Mucosa of descending colon (tissue), 3 donors: ENCODE results near the gene CDH12. TPM values are rescaled to one million over a fixed set of nuclear protein-coding genes. Genes with fewer than 3 reads are reported as not detected.

Experiments used
- ATAC-seq: fragments of 200-7000 bp; cut with Tn5 transposase; one replicate; pipeline ENCODE4 v1.9.1; 2020; ENCODE audit warnings: mild to moderate bottlenecking, moderate library complexity
- DNase-seq, 3 donors: peaks; one replicate each; pipeline ENCODE4 v3.0.0-alpha.2; 2020
- H3K36me3 ChIP-seq: fragments of 200-600 bp; one replicate; pipeline ENCODE4 v1.8.0; 2021; ENCODE audit warnings: low read depth, mild to moderate bottlenecking
- H3K4me1 ChIP-seq: fragments of 200-600 bp; one replicate; pipeline ENCODE4 v1.8.0; 2021; ENCODE audit warnings: low read depth, mild to moderate bottlenecking
- H3K4me3 ChIP-seq: fragments of 200-600 bp; one replicate; pipeline ENCODE4 v1.8.0; 2021; ENCODE audit warnings: mild to moderate bottlenecking
- H3K9me3 ChIP-seq: fragments of 200-600 bp; one replicate; pipeline ENCODE4 v1.8.0; 2021; ENCODE audit warnings: mild to moderate bottlenecking
- intact Hi-C, 2 donors: fragments of 100-400 bp; cut with DNase I in 1 of 2; cut with micrococcal nuclease in 1 of 2; formaldehyde crosslinking; loops; one replicate each; pipeline versions ENCODE4 v1.11.0 to v1.11.1; 2022; cut with DNase I, micrococcal nuclease
- total RNA-seq, 3 donors: library from RNA; stranded (reverse); fragmentation: NEBNext Ultra II Directional in 2 of 3; extraction: Animal tissue kit (Norgen Biotek cat#: 25700) in 2 of 3; gene quantifications; one replicate each; pipeline versions ENCODE4 v1.2.1 to v1.2.4, GENCODE V29; 2021 to 2023
- TF ChIP-seq, protein P1 (sequence below): fragments of 200-600 bp; IDR thresholded peaks from one replicate; pipeline ENCODE4 v1.8.0; 2022; ENCODE audit warnings: antibody characterized with exemption, mild to moderate bottlenecking
- donor health status: DM: no; HTN: no; CAD: no; lungs with moderate emphysema.
- donor health status: DM: no; HTN: no; CAD: no.
- donor health status: DM: no; HTN: yes; CAD: no.

The CDH12 gene
- total RNA-seq, 3 donors from 2014 or later: 0.14 TPM; not detected in 2

DNA sequence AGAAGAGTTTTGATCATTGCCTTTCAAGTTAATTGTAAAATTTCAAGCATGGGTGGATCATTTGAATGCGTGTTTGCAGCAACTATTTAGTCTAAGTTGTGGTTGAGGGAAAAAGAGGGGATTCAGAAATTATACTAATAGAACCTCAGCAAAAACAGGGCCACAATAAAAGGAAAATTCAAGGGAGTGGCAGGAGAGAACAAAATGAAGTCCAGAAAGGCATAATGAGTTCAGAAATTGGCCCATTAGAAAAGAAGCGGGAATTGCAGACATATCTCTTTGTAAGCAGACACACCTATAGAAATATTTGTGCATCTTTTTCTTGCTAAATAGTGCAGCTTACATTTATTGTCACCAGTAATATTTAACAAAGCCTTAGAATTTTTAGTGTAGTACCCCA lies 960.0 kb downstream of the CDH12 start:
- no peak for ATAC-seq
- no peaks in the 10 kb centered on the region for H3K4me1 ChIP-seq
- intact Hi-C loops: no loop called here

DNA sequence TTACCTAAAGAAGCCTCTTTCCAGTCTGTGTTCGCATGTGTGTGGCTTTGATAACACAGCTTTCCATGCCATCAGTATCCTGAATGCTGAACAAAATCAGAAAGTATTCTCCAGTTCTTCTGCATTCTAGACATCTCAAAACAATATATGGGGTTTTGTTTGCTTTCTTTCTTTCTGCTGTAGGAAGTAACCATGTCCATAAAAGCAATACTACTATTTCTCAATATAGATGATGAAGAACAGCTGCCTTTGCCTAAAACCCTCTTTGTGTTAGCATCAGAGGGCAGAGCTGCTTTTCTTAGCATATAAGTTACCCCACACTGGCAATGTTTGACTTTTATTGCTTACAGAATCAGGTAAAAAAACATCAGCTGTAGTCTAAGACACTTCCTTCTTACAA lies 963.6 kb downstream of the CDH12 start:
- Histone ChIP-seq H3K36me3 (no peaks in the 10 kb centered on the region), H3K9me3 (no peaks in the 10 kb centered on the region), H3K4me3 (no peak overlapping the region), H3K4me1 (no peaks in the 10 kb centered on the region)
- intact Hi-C loops: no loop called here
- DNase-seq (no peak), ATAC-seq (no peak)
- TF ChIP-seq, protein P1, sequence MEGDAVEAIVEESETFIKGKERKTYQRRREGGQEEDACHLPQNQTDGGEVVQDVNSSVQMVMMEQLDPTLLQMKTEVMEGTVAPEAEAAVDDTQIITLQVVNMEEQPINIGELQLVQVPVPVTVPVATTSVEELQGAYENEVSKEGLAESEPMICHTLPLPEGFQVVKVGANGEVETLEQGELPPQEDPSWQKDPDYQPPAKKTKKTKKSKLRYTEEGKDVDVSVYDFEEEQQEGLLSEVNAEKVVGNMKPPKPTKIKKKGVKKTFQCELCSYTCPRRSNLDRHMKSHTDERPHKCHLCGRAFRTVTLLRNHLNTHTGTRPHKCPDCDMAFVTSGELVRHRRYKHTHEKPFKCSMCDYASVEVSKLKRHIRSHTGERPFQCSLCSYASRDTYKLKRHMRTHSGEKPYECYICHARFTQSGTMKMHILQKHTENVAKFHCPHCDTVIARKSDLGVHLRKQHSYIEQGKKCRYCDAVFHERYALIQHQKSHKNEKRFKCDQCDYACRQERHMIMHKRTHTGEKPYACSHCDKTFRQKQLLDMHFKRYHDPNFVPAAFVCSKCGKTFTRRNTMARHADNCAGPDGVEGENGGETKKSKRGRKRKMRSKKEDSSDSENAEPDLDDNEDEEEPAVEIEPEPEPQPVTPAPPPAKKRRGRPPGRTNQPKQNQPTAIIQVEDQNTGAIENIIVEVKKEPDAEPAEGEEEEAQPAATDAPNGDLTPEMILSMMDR: no peak

More for the DNA sequence above, 960.0 kb downstream of the CDH12 start:
- no peak for DNase-seq
- Histone ChIP-seq H3K9me3 (no peaks in the 10 kb centered on the region), H3K36me3 (no peaks in the 10 kb centered on the region), H3K4me3 (no peak overlapping the region)
- TF ChIP-seq, protein P1: no peak

DNA sequence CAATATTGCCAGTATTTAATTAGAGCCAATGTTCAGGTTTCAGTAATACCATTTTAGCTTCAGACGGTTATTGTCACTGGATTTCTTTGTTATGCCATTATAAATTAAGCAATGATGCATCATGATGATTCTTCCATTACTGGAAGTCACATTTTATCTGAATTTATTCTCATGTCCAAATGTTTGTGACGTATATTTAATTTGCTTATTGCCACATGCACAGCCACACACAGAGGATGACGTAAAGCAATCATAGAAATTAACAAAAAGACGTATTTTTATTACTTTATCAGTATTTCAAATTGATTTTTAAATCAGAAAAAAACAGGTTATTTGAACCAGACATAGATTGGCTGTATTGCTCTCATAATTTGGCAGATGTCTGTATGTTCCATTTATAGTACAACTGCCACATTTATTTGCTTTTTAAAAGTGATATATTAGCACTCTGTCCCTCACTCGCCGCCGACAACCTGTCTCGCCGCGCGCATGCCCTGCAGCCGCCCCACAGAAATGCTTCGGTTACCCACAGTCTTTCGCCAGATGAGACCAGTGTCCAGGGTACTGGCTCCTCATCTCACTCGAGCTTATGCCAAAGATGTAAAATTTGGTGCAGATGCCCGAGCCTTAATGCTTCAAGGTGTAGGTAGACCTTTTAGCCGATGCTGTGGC lies 970.9 kb downstream of the CDH12 start:
- ATAC-seq: no peak
- no peak overlapping the region for H3K4me3 ChIP-seq
- intact Hi-C loops: no loop called here
- no peak for DNase-seq
- H3K9me3 ChIP-seq: no peaks in the 10 kb centered on the region
- TF ChIP-seq, protein P1: no peak
- H3K36me3 ChIP-seq: no peaks in the 10 kb centered on the region
- H3K4me1 ChIP-seq: no peaks in the 10 kb centered on the region

DNA sequence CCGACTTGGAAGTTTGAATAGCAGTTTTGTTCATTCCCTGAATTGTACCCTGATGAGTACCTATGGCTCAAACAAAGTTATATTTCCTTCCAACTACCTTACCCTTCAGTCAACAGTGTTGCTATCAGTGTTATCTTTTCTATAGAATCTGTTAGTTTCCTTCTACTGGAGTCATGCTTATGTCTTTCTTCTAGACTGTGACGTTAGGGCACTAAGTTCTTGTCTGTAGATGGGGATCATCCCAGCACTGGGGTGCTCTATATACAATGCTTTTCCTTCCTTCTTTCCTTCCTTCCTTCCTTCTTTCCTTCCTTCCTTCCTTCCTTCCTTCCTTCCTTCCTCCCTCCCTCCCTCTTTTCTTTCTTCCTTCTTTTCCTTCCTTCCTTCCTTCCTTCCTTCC lies 973.0 kb downstream of the CDH12 start:
- DNase-seq: no peak
- intact Hi-C loops: no loop called here
- H3K9me3 ChIP-seq: no peaks in the 10 kb centered on the region
- H3K4me3 ChIP-seq: no peak overlapping the region
- ATAC-seq: no peak
- no peaks in the 10 kb centered on the region for H3K4me1 ChIP-seq
- TF ChIP-seq, protein P1: no peak
- no peaks in the 10 kb centered on the region for H3K36me3 ChIP-seq

DNA sequence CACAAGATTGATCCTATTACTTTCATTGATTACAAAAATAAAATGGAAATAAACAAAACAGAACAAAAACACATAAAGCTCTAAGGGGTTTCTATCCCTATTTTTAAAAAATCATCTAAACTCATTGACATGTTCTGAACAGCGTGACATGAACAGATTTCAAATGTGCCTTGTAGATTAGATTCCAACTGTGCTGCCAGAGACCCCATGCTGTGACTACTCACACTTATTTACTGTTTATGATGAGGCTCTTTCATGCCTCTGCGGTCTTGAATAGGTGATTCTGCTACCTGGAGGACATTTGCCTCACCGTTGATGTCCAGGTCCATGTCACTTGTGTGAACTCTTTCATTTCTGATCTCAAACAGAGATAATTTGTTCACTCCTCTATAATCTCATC lies 990.2 kb downstream of the CDH12 start:
- ATAC-seq: no peak
- H3K4me3 ChIP-seq: no peak overlapping the region
- H3K4me1 ChIP-seq: no peaks in the 10 kb centered on the region
- no peak for DNase-seq
- no peaks in the 10 kb centered on the region for H3K36me3 ChIP-seq
- TF ChIP-seq, protein P1: no peak
- intact Hi-C loops: no loop called here
- peaks cover under 1% of the 10 kb centered on the region for H3K9me3 ChIP-seq

DNA sequence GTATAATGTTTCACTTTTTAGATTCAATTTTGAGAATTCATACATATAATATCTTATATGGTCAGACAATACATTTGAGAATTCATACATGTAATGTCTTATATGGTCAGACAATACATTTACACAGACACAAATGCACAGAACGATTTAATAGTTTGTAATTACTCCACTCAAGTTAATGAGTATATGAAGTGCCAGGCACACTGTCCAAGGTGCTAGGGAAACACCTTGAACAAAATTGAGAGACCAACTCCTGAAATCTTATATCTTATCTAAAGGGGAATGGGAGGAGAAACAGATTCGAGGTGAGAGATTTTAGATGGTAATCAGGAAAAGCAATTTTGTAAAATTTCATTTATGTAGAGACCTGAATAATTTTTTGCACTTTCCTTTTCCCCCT lies 994.7 kb downstream of the CDH12 start:
- DNase-seq: no peak
- intact Hi-C loops: no loop called here
- TF ChIP-seq, protein P1: no peak
- Histone ChIP-seq H3K4me1 (no peaks in the 10 kb centered on the region), H3K36me3 (no peaks in the 10 kb centered on the region), H3K9me3 (no peaks in the 10 kb centered on the region), H3K4me3 (no peak overlapping the region)
- no peak for ATAC-seq
